Heart left ventricle (tissue), 16 donors: ENCODE measurements around the gene INF2. TPM values are rescaled to one million over a fixed set of nuclear protein-coding genes. Genes with fewer than 3 reads are reported as not detected.

ENCODE experiments used
- ATAC-seq, 4 donors: fragments of 200-7000 bp; cut with Tn5 transposase; one replicate each; pipeline ENCODE4 v1.9.1; 2020 to 2022; ENCODE audit warnings: moderate library complexity in 4 of 4, mild to moderate bottlenecking in 3 of 4, moderate number of reproducible peaks in 1 of 4
- DNase-seq, 5 donors: peaks; one replicate each; pipeline ENCODE4 v3.0.0-alpha.2; 2020
- H3K27ac ChIP-seq, 12 donors: fragments of 200-600 bp; sonication (generic) in 4 of 12; one replicate each; pipeline versions ENCODE4 v1.5.0 to v1.8.0; 2016 to 2022; ENCODE audit warnings: mild to moderate bottlenecking in 2 of 12
- H3K27me3 ChIP-seq, 9 donors: fragments of 200-600 bp; sonication (generic) in 2 of 9; one replicate each; pipeline versions ENCODE4 v1.5.1 to v1.8.0; 2016 to 2022; ENCODE audit warnings: mild to moderate bottlenecking in 3 of 9
- H3K36me3 ChIP-seq, 9 donors: fragments of 200-600 bp; sonication (generic) in 2 of 9; one replicate each; pipeline versions ENCODE4 v1.5.0 to v1.8.0; 2018 to 2022; ENCODE audit warnings: mild to moderate bottlenecking in 2 of 9
- H3K4me1 ChIP-seq, 12 donors: fragments of 200-600 bp; sonication (generic) in 4 of 12; one replicate each; pipeline versions ENCODE4 v1.5.0 to v1.8.0; 2016 to 2022; ENCODE audit warnings: mild to moderate bottlenecking in 3 of 12
- H3K4me3 ChIP-seq, 12 donors: fragments of 200-600 bp; sonication (generic) in 4 of 12; one replicate each; pipeline versions ENCODE4 v1.5.0 to v1.8.0; 2017 to 2022; ENCODE audit warnings: mild to moderate bottlenecking in 9 of 12, moderate library complexity in 4 of 12
- H3K9me3 ChIP-seq, 12 donors: fragments of 200-600 bp; sonication (generic) in 4 of 12; one replicate each; pipeline versions ENCODE4 v1.5.0 to v1.8.0; 2016 to 2022; ENCODE audit warnings: mild to moderate bottlenecking in 1 of 12
- POLR2A ChIP-seq, 2 donors: fragments of 450-650 bp; IDR thresholded peaks; one replicate each; pipeline ENCODE4 v1.6.1; 2017; ENCODE audit warnings: antibody characterized with exemption in 2 of 2, mild to moderate bottlenecking in 2 of 2, moderate library complexity in 2 of 2
- WGBS, 4 donors: extraction: QIAGEN DNeasy Blood & Tissue Kit in 2 of 4; methylation state at CpG; one replicate each; pipeline versions ENCODE4 v1.1.5 to v1.1.7; 2013 to 2018; 5-methylcytosine and 5-hydroxymethylcytosine counted together
- intact Hi-C, 10 donors: fragments of 100-400 bp; cut with DNase I; formaldehyde crosslinking; loops; one replicate each; pipeline versions ENCODE4 v1.11.1 to v1.14.2; 2022
- polyA plus RNA-seq, 2 donors: library from polyadenylated mRNA; stranded (reverse); fragments of 200-250 nt; gene quantifications; one replicate each; pipeline ENCODE4 v1.2.3, GENCODE V29; 2013
- total RNA-seq, 9 donors: library from RNA; depleted of rRNA in 2 of 9; stranded (reverse); fragments of >200 nt in 2 of 9; fragmentation: NEBNext Ultra II Directional in 3 of 9; extraction: Animal tissue kit (Norgen Biotek cat#: 25700) in 3 of 9; gene quantifications; one replicate each; pipeline versions ENCODE4 v1.1.0 to v1.2.4, GENCODE V29; 2016 to 2023
- TF ChIP-seq, protein P1 (sequence below), 12 donors: fragments of 200-600 bp; sonication (generic) in 4 of 12; IDR thresholded peaks; one replicate each; pipeline versions ENCODE4 v1.5.0 to v1.8.0; 2018 to 2022; ENCODE audit warnings: antibody characterized with exemption in 12 of 12, mild to moderate bottlenecking in 5 of 12
- donor health status: ischemic (EF 13 %, LVEDD 7.1; RV severe dilation, severe dysfunction).
- donor health status: healthy with polysubstance abuse.
- donor health status: DM: no; HTN: yes; CAD: no.
- donor health status: DM: no; HTN: no; CAD: no.
- donor health status: ischemic (EF 25% LVEDD 6.9; RV normal size, moderate dysfunction).
- donor health status: ischemic (EF 25% LVEDD 5.7; RV mildly dilated, moderate dysfunction).
- donor health status: healthy.
- donor health status: DM: yes; HTN: yes; CAD: no.
- donor health status: ischemic (EF 35%, LVEDD 5.7; RV mildly dilated, moderate dysfunction).
- donor health status: nonischemic (EF 11% LVEDD 7.7; RV severe dilation, severe dysfunction).
- donor health status: DM: yes; HTN: yes; CAD: no.
- donor health status: PGD.
- donor health status: ischemic (EF 29% LVEDD 5.4; RV normal size, mild dysfunction).
- donor health status: nonischemic (EF 23%, LVEDD 6.1; RV moderate dilation, normal function).

The INF2 gene
- total and polyA plus RNA-seq, 11 donors, result 26.0 to 58.9 (median 28.8) TPM

DNA sequence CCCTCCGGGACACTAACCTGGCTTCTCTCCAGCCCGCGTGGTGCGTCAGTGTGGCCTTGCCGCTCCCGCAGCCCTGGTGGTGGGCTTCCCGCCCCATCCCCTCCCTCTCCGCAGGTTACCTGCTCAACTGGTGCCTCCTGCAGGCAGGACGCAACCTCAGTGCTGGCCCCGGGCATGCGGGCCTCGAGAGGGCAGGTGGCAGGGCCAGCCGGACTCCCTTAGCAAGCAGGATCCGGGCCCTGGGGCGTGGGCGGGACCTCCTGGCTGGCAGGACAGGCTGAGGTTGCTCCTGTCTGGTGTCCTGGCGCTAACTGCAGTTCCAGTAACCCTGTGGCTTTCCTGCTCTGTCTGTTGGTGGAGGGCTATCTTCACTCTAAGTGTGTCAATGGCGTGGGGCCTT is 26.0 kb downstream of the INF2 start:
- Histone ChIP-seq H3K9me3 (no peaks in the 10 kb centered on the region), H3K36me3 (peaks cover 0 to 83% (median 73%) of the 10 kb centered on the region in 9 donors), H3K27me3 (no peaks in the 10 kb centered on the region), H3K27ac (no peak overlapping the region), H3K4me3 (no peak overlapping the region), H3K4me1 (peaks cover 0 to 27% (median 10%) of the 10 kb centered on the region in 12 donors)
- ATAC-seq, result no peak
- no peak for DNase-seq
- TF ChIP-seq, protein P1, sequence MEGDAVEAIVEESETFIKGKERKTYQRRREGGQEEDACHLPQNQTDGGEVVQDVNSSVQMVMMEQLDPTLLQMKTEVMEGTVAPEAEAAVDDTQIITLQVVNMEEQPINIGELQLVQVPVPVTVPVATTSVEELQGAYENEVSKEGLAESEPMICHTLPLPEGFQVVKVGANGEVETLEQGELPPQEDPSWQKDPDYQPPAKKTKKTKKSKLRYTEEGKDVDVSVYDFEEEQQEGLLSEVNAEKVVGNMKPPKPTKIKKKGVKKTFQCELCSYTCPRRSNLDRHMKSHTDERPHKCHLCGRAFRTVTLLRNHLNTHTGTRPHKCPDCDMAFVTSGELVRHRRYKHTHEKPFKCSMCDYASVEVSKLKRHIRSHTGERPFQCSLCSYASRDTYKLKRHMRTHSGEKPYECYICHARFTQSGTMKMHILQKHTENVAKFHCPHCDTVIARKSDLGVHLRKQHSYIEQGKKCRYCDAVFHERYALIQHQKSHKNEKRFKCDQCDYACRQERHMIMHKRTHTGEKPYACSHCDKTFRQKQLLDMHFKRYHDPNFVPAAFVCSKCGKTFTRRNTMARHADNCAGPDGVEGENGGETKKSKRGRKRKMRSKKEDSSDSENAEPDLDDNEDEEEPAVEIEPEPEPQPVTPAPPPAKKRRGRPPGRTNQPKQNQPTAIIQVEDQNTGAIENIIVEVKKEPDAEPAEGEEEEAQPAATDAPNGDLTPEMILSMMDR (IDR thresholded peaks at IDR 0.05), result no peak
- no peak for TF ChIP-seq POLR2A (IDR thresholded peaks at IDR 0.05)
- intact Hi-C loops, result loop anchor here in 1 of 10 donors (10.0 kb wide), 1 partner anchor 131 kb away; no protein-coding TSS in a partner anchor
- 89 to 90% (median 89%) methylated on average over 10 to 18 of the region's 18 CpGs for WGBS, 4 donors

DNA sequence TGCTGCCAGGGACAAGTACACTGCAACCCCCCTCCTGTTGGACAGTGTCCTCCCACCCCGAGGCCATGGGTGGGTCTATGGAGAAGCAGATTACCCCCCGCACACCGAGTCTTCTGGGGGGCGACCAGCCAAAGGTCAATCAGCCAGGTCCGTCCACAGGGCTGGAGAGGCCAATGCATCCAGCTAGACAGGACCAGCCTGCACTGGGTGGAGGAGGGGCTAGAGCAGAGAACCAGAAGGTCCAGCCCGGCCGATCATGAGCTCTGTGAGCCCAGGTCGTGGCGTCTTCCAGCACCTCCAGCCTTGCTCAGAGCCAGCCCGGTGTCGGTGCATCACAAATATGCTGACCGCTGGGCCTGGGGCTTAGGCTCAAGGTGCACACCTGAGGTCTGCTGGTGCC is 26.5 kb downstream of the INF2 start:
- H3K36me3 ChIP-seq, result peaks cover 0 to 78% (median 69%) of the 10 kb centered on the region in 9 donors
- H3K9me3 ChIP-seq, result no peaks in the 10 kb centered on the region
- peaks cover 0 to 27% (median 10%) of the 10 kb centered on the region in 12 donors for H3K4me1 ChIP-seq
- H3K27ac ChIP-seq, result no peak overlapping the region
- intact Hi-C loops, result loop anchor here in 1 of 10 donors (10.0 kb wide), 1 partner anchor 131 kb away; no protein-coding TSS in a partner anchor
- H3K27me3 ChIP-seq, result no peaks in the 10 kb centered on the region
- ATAC-seq, result no peak
- DNase-seq, result no peak
- 84 to 94% (median 91%) methylated on average over 5 to 12 of the region's 12 CpGs for WGBS, 4 donors
- TF ChIP-seq POLR2A (IDR thresholded peaks at IDR 0.05), result no peak
- TF ChIP-seq, protein P1 (IDR thresholded peaks at IDR 0.05), result no peak
- no peak overlapping the region for H3K4me3 ChIP-seq

DNA sequence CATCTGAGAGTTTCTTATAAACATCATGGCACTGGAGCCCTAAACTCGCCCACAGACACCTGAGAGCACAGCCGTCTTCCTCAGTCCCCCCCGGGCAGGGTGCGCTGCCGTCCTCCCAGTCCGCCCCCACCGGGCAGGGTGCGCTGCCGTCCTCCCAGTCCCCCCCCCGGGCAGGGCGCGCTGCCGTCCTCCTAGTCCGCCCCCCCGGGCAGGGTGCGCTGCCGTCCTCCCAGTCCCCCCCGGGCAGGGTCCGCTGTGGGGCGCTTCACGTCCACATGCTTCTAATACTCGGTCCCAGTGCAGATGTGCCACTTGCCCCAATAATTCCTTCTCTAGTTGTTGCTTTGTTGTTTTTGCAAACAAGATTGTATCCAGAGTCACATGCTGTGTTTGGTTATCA is 27.7 kb downstream of the INF2 start:
- peak overlapping the region in 3 of 12 donors; percentile 38 to 80 (median 75) for H3K27ac ChIP-seq
- H3K4me1 ChIP-seq, result peaks cover 0 to 35% (median 18%) of the 10 kb centered on the region in 12 donors
- H3K9me3 ChIP-seq, result no peaks in the 10 kb centered on the region
- intact Hi-C loops, result loop anchor here in 1 of 10 donors (10.0 kb wide), 1 partner anchor 132 kb away; no protein-coding TSS in a partner anchor
- H3K36me3 ChIP-seq, result peaks cover 0 to 72% (median 56%) of the 10 kb centered on the region in 9 donors
- H3K4me3 ChIP-seq, result no peak overlapping the region
- no peak for TF ChIP-seq POLR2A (IDR thresholded peaks at IDR 0.05)
- TF ChIP-seq, protein P1 (IDR thresholded peaks at IDR 0.05), result no peak
- DNase-seq (no peak), ATAC-seq (no peak)
- no peaks in the 10 kb centered on the region for H3K27me3 ChIP-seq
- whole genome bisulfite sequencing, 4 donors, result 85 to 89% (median 87%) methylated on average over 14 to 22 of the region's 22 CpGs

DNA sequence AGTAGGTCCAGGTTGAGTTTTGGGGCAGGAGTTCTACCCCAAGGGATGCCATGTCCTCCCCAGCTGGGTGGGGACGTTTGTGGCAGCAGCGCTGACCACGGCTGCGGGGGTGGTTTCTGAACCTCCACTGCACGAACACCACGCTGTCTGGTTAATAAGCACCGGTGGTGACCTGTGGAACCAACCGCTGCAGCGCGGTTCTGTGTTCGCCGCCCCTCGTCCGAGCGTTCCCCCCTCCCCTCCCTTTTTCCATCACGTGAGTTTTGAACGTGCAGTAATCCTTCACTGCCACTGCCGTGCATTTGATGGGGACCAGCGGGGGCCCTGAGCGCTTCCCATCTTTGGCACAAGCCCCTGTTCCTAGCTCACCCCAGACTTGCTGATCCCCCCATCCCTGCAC is 28.2 kb downstream of the INF2 start:
- Histone ChIP-seq H3K27ac (peak overlapping the region in 7 of 12 donors; percentile 13 to 80 (median 67)), H3K36me3 (peaks cover 0 to 67% (median 51%) of the 10 kb centered on the region in 9 donors), H3K4me3 (no peak overlapping the region), H3K4me1 (peaks cover 0 to 40% (median 21%) of the 10 kb centered on the region in 12 donors), H3K27me3 (no peaks in the 10 kb centered on the region), H3K9me3 (no peaks in the 10 kb centered on the region)
- ATAC-seq, result peak in 2 of 4 donors; percentile 16 to 34
- WGBS, 4 donors, result 38 to 73% (median 54%) methylated on average over 19 to 20 of the region's 20 CpGs
- DNase-seq, result peak in 1 of 5 donors; percentile 62
- no peak for TF ChIP-seq POLR2A (IDR thresholded peaks at IDR 0.05)
- intact Hi-C loops, result loop anchor here in 1 of 10 donors (10.0 kb wide), 1 partner anchor 133 kb away; no protein-coding TSS in a partner anchor
